ENCODE results near the gene ARID5B. TPM values are rescaled to one million over a fixed set of nuclear protein-coding genes. Genes with fewer than 3 reads are reported as not detected.
A peak's percentile ranks its signal among the peaks of the same experiment; 100 is the strongest.

The ARID5B gene
- total RNA-seq, 1 donor from 2014 or later, result 13.7 TPM

DNA sequence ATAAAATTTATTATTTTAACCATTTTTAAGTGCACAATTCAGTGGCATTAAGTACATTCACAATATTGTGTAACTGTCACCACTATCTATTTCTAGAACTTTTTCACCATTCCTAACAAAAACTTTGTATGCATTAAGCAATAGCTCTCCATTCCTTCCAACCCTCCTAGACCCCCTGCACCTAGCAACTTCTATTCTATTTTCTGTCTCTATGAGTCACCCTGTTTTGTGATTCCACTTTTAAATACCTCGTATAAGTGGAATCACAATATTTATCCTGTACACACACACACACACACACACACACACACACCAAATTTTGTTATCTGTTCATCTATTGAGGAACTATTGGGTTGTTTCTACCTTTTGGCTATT is 89.2 kb downstream of the ARID5B start:
- intact Hi-C loops (cut with micrococcal nuclease), result no loop called here
- Histone ChIP-seq H3K27me3 (ENCODE audit: low read depth) (no peaks in the 10 kb centered on the region), H3K4me1 (peaks cover 60% of the 10 kb centered on the region), H3K36me3 (no peaks in the 10 kb centered on the region), H3K27ac (replicated peaks) (no peak overlapping the region), H3K9me3 (replicated peaks) (no peaks in the 10 kb centered on the region), H3K4me3 (no peak overlapping the region)
- TF ChIP-seq, protein P1, sequence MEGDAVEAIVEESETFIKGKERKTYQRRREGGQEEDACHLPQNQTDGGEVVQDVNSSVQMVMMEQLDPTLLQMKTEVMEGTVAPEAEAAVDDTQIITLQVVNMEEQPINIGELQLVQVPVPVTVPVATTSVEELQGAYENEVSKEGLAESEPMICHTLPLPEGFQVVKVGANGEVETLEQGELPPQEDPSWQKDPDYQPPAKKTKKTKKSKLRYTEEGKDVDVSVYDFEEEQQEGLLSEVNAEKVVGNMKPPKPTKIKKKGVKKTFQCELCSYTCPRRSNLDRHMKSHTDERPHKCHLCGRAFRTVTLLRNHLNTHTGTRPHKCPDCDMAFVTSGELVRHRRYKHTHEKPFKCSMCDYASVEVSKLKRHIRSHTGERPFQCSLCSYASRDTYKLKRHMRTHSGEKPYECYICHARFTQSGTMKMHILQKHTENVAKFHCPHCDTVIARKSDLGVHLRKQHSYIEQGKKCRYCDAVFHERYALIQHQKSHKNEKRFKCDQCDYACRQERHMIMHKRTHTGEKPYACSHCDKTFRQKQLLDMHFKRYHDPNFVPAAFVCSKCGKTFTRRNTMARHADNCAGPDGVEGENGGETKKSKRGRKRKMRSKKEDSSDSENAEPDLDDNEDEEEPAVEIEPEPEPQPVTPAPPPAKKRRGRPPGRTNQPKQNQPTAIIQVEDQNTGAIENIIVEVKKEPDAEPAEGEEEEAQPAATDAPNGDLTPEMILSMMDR (IDR thresholded peaks at IDR 0.05; ENCODE audit: borderline replicate concordance), result no peak
- DNase-seq, result no peak

DNA sequence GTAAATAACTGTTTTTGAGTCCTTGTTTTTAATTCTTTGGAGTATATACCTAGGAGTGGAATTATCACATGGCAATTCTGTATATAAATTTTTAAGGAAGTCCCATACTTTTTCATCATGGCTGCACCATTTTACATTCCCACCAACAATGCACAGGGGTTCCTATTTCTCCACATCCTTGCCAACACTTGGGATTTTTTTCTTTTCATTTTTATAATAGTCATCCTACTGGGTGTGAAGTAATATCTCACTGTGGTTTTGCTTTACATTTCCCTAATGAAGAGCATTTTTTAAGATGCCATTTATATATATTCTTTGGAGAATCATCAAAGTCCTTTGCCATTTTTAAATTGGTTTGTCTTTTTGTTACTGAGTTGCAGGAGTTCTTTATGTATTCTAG is 89.7 kb downstream of the ARID5B start:
- H3K27me3 ChIP-seq (ENCODE audit: low read depth), result no peaks in the 10 kb centered on the region
- intact Hi-C loops (cut with micrococcal nuclease), result no loop called here
- H3K36me3 ChIP-seq, result no peaks in the 10 kb centered on the region
- peaks cover 56% of the 10 kb centered on the region for H3K4me1 ChIP-seq
- no peaks in the 10 kb centered on the region for H3K9me3 ChIP-seq (replicated peaks)
- TF ChIP-seq, protein P1 (IDR thresholded peaks at IDR 0.05; ENCODE audit: borderline replicate concordance), result no peak
- H3K4me3 ChIP-seq, result no peak overlapping the region
- no peak for DNase-seq
- H3K27ac ChIP-seq (replicated peaks), result no peak overlapping the region

DNA sequence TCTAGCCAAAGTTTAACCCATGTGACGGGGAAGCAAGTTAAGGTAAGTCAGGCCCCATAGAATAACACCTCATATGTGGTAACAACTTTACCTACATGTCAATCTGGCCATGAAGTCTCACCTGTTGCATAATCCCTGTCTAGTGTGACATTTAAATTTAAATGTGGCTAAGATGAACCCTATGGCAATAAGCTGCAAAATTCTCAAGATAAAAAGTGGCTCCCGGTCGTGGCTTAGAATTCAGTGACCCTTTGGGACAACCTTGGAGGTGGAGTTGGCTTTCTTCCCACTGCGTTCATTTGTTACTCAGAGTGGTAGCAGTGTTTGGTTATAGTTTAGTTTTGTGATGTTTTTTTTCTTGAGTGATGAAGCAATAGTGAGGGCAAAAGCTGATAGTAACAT is 90.6 kb downstream of the ARID5B start:
- TF ChIP-seq, protein P1 (IDR thresholded peaks at IDR 0.05; ENCODE audit: borderline replicate concordance), result no peak
- H3K4me1 ChIP-seq, result peaks cover 47% of the 10 kb centered on the region
- H3K27ac ChIP-seq (replicated peaks), result peak overlapping the region; percentile 75
- no peaks in the 10 kb centered on the region for H3K36me3 ChIP-seq
- no peak for DNase-seq
- intact Hi-C loops (cut with micrococcal nuclease), result no loop called here
- H3K4me3 ChIP-seq, result peak overlapping the region; percentile 45
- no peaks in the 10 kb centered on the region for H3K9me3 ChIP-seq (replicated peaks)
- no peaks in the 10 kb centered on the region for H3K27me3 ChIP-seq (ENCODE audit: low read depth)

DNA sequence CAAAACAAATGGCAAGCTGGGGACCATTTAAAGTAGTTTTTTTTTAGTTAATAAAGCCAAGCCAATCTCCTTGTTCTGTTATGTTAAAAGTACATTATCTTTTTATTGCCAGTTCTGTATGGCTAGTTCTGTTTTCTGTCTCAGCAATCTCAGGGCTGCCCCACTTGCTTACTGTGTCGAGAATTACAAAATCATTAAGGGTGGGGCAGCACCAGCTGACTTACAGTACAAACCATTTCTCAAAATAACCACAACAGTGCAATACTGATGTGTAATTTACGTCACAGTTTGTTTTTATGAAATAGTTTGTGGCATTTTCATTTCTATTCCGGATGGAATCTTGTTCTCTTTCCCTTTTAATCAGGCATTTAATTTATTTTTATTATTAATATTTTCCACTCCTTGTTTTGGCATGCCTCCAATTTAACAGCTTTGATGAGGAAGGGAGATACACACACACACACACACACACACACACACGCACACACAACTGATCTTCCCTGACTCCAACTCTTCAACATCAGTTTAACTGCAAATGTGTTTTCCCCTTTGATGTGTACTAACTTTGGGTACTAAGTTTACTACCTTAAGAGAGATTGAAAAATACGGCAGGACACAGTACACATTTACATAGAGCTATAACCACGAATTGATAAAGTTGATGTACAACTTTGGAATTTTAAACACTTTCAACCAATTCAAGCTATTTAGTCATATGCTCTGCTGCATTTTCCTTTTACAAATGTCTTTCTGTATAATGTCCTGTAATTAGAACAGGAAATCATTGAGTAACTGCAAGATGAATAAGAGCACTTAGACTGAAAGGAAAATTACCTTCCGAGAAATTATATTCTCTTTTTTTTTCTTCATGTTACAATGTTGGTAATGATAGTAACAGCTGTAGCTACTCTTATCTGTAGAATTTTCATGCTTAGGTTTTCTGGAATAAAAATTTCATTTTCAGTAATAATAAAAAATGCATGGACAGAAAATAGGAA is 91.5 kb downstream of the ARID5B start:
- H3K27me3 ChIP-seq (ENCODE audit: low read depth), result no peaks in the 10 kb centered on the region
- intact Hi-C loops (cut with micrococcal nuclease), result no loop called here
- peak overlapping the region; percentile 75 for H3K27ac ChIP-seq (replicated peaks)
- H3K36me3 ChIP-seq, result no peaks in the 10 kb centered on the region
- H3K4me3 ChIP-seq, result peak overlapping the region; percentile 45
- DNase-seq, result peak; percentile 23
- TF ChIP-seq, protein P1 (IDR thresholded peaks at IDR 0.05; ENCODE audit: borderline replicate concordance), result no peak
- peaks cover 38% of the 10 kb centered on the region for H3K4me1 ChIP-seq
- no peaks in the 10 kb centered on the region for H3K9me3 ChIP-seq (replicated peaks)

DNA sequence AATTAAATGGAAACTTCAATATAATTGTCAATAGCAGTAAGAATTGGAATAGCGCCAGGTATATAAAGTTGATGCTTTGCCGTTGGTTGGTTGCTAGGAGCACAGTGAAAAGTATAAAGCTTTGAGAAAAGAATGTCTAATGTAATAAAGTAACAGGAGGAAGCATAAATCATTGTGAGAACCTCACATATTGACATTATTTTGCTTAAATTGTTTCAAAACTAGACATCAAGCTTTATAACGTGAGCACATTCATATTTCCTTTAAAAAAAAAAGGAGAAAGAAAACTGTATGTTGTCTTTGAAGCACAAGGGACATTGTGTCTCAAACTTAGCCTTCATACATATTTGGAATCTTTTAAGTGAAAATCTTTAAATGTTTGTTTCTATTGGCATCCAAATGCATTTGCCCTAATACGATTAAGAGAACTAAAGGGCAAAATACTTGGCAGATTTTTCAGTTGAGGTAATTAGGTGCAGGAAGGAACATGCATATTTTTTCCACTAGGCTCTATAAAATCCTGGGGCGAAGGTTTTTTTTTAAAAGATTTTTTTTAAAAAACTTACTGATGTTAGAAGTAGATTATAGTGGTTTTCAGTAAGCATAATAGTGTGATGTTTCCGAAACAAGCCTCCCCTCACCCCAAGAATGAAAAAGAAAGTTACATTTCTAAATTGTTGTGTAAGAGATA is 92.4 kb downstream of the ARID5B start:
- Histone ChIP-seq H3K4me1 (peaks cover 31% of the 10 kb centered on the region), H3K36me3 (no peaks in the 10 kb centered on the region), H3K27me3 (ENCODE audit: low read depth) (no peaks in the 10 kb centered on the region), H3K27ac (replicated peaks) (peak overlapping the region; percentile 75), H3K9me3 (replicated peaks) (no peaks in the 10 kb centered on the region), H3K4me3 (peak overlapping the region; percentile 45)
- no peak for DNase-seq
- intact Hi-C loops (cut with micrococcal nuclease), result no loop called here
- TF ChIP-seq, protein P1 (IDR thresholded peaks at IDR 0.05; ENCODE audit: borderline replicate concordance), result no peak

Data from left ventricle myocardium inferior (tissue), 1 donor.